Measurements from ENCODE around the gene SLC7A10.

SLC7A10 gene

GRCh38 chr19:33235996-33236350 is 10.3 kb upstream of the SLC7A10 start:
- no peaks in the 10 kb centered on the region for H3F3A ChIP-seq (ENCODE audit: insufficient read depth, low read length)
- H3K27ac ChIP-seq (ENCODE audit: low read depth, low read length, poor library complexity, severe bottlenecking): no peak overlapping the region
- no peak overlapping the region for H2AFZ ChIP-seq (ENCODE audit: low read length)
- no peak overlapping the region for H3K4me3 ChIP-seq (ENCODE audit: low read depth, low read length, poor library complexity, severe bottlenecking)
- H3K9me3 ChIP-seq (ENCODE audit: low read length): no peaks in the 10 kb centered on the region
- TF ChIP-seq CTCF (IDR thresholded peaks at IDR 0.05; ENCODE audit: low read length) (no peak), EZH2 (IDR thresholded peaks at IDR 0.05; ENCODE audit: borderline replicate concordance, low read length) (no peak)
- no peaks in the 10 kb centered on the region for H3K4me1 ChIP-seq (ENCODE audit: insufficient read depth, low read length, severe bottlenecking)
- no peaks in the 10 kb centered on the region for H4K20me1 ChIP-seq (ENCODE audit: insufficient read depth, low read length)
- no peaks in the 10 kb centered on the region; the same call in 1 of the 2 replicates for H3K27me3 ChIP-seq (ENCODE audit: insufficient read depth, low read length)
- H3K9me2 ChIP-seq (ENCODE audit: low read depth, low read length): no peaks in the 10 kb centered on the region
- H3K79me2 ChIP-seq (ENCODE audit: insufficient read depth, low read length): no peaks in the 10 kb centered on the region
- no peak overlapping the region for H3K9ac ChIP-seq (ENCODE audit: low read length)
- H3K4me2 ChIP-seq (ENCODE audit: low read length): no peak overlapping the region
- no peaks in the 10 kb centered on the region for H3K36me3 ChIP-seq (ENCODE audit: insufficient read depth, low read length)

- Histone ChIP-seq H3K4me3 (ENCODE audit: low read depth, low read length, poor library complexity, severe bottlenecking) (no peak overlapping the region), H3K9ac (ENCODE audit: low read length) (no peak overlapping the region), H3K9me3 (ENCODE audit: low read length) (no peaks in the 10 kb centered on the region), H3K36me3 (ENCODE audit: insufficient read depth, low read length) (no peaks in the 10 kb centered on the region), H3F3A (ENCODE audit: insufficient read depth, low read length) (no peaks in the 10 kb centered on the region), H3K27ac (ENCODE audit: low read depth, low read length, poor library complexity, severe bottlenecking) (no peak overlapping the region), H3K27me3 (ENCODE audit: insufficient read depth, low read length) (no peaks in the 10 kb centered on the region; the same call in 1 of the 2 replicates), H3K4me2 (ENCODE audit: low read length) (no peak overlapping the region), H3K4me1 (ENCODE audit: insufficient read depth, low read length, severe bottlenecking) (no peaks in the 10 kb centered on the region), H4K20me1 (ENCODE audit: insufficient read depth, low read length) (no peaks in the 10 kb centered on the region), H3K79me2 (ENCODE audit: insufficient read depth, low read length) (no peaks in the 10 kb centered on the region), H3K9me2 (ENCODE audit: low read depth, low read length) (no peaks in the 10 kb centered on the region), H2AFZ (ENCODE audit: low read length) (no peak overlapping the region)
- TF ChIP-seq EZH2 (IDR thresholded peaks at IDR 0.05; ENCODE audit: borderline replicate concordance, low read length) (no peak), CTCF (IDR thresholded peaks at IDR 0.05; ENCODE audit: low read length) (peak; percentile 86)
These were observed 9.8 kb upstream of the SLC7A10 start for GRCh38 chr19:33235269-33235995.

GRCh38 chr19:33234736-33235135 is 9.1 kb upstream of the SLC7A10 start:
- no peaks in the 10 kb centered on the region for H3K4me1 ChIP-seq (ENCODE audit: insufficient read depth, low read length, severe bottlenecking)
- H3K27me3 ChIP-seq (ENCODE audit: insufficient read depth, low read length): no peaks in the 10 kb centered on the region; the same call in 1 of the 2 replicates
- H3K9me3 ChIP-seq (ENCODE audit: low read length): no peaks in the 10 kb centered on the region
- no peaks in the 10 kb centered on the region for H4K20me1 ChIP-seq (ENCODE audit: insufficient read depth, low read length)
- H2AFZ ChIP-seq (ENCODE audit: low read length): no peak overlapping the region
- H3K9me2 ChIP-seq (ENCODE audit: low read depth, low read length): no peaks in the 10 kb centered on the region
- H3K36me3 ChIP-seq (ENCODE audit: insufficient read depth, low read length): no peaks in the 10 kb centered on the region
- H3K79me2 ChIP-seq (ENCODE audit: insufficient read depth, low read length): no peaks in the 10 kb centered on the region
- TF ChIP-seq EZH2 (IDR thresholded peaks at IDR 0.05; ENCODE audit: borderline replicate concordance, low read length) (no peak), CTCF (IDR thresholded peaks at IDR 0.05; ENCODE audit: low read length) (no peak)
- no peak overlapping the region for H3K4me2 ChIP-seq (ENCODE audit: low read length)
- no peak overlapping the region for H3K4me3 ChIP-seq (ENCODE audit: low read depth, low read length, poor library complexity, severe bottlenecking)
- no peak overlapping the region for H3K9ac ChIP-seq (ENCODE audit: low read length)
- no peak overlapping the region for H3K27ac ChIP-seq (ENCODE audit: low read depth, low read length, poor library complexity, severe bottlenecking)
- H3F3A ChIP-seq (ENCODE audit: insufficient read depth, low read length): no peaks in the 10 kb centered on the region

Data from OCI-LY1 (cell line).